ENCODE data around the gene RPS6KA5. TPM values are rescaled to one million over a fixed set of nuclear protein-coding genes. Genes with fewer than 3 reads are reported as not detected.
"Not testable (repeated sequence)": the region's sequence is repeated elsewhere in the genome, so short reads cannot be mapped to it uniquely, and the experiment has no call there.

RPS6KA5 gene
- total RNA-seq, 2 donors from 2014 or later, result 8.9 to 10.3 TPM

DNA sequence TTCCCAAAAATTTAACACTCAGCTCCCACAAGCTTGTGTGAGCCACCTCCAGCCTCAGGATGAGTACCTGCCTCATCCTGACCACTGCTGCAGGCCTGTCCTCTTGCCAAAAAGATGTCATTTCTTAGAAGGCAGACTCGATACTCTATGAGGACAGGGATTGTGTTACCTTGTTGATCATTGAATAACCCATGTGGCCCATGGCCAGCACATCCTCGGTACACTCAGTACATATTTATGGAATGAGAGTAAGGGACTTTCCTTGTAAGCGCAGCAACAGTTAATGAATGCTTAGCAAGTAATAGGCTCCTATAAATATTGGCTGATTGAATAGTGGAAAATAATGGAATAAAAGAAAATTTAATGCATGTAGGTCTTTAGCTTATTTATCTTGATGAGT is 38.1 kb upstream of the RPS6KA5 start:
- no peak for DNase-seq (ENCODE audit: low spot score)
- no peaks in the 10 kb centered on the region for H3K4me1 ChIP-seq (replicated peaks)
- no peaks in the 10 kb centered on the region for H3K27me3 ChIP-seq (replicated peaks; ENCODE audit: insufficient read depth)
- H3K27ac ChIP-seq, result no peak overlapping the region
- no peaks in the 10 kb centered on the region for H3K36me3 ChIP-seq
- H3K4me3 ChIP-seq, result no peak overlapping the region
- no peak for TF ChIP-seq POLR2A (IDR thresholded peaks at IDR 0.05)
- 43% methylated on average over 3 of the region's 3 CpGs for WGBS
- intact Hi-C loops (cut with DNase I), result no loop called here
- H3K9me3 ChIP-seq, result no peaks in the 10 kb centered on the region

DNA sequence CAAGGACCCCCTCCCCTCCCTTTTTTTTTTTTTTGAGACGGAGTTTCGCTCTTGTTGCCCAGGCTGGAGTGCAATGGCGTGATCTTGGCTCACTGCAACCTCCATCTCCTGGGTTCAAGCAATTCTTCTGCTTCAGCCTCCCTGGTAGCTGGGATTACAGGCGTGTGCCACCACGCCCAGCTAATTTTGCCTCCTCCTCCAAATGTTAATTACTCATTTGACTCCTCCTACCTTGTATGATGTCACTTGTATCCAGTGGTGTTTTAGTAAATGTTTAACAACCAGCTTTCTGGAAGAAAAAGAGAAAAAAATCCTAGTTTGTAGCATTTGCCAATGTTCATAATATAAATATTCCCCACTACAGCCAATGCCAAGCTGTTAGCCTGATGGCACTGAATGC is 37.2 kb upstream of the RPS6KA5 start:
- H3K9me3 ChIP-seq; H3K27ac ChIP-seq; H3K4me3 ChIP-seq; intact Hi-C loops (cut with DNase I); H3K4me1 ChIP-seq (replicated peaks); H3K27me3 ChIP-seq (replicated peaks; ENCODE audit: insufficient read depth); DNase-seq (ENCODE audit: low spot score); H3K36me3 ChIP-seq: not testable (repeated sequence)
- 95% methylated on average over 5 of the region's 5 CpGs for WGBS

DNA sequence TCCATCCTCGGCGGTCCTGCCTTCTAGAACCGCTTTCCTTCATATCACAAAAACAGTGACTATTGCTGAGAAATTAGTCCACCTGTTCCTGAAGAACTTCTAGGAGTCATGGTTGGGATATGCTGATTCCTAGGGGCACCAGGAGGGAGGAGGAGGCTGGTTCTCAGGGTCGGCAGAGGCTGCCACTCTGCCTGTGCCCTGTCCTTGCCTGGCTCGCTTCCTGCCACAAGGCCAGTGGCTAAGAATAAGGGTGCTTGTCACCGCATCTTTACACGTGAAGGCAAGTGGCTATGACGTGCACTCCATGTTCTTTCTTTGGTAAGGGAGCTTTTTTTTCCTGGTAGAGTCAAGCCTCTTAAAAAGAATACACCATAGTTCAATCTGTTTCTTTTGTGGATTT is 34.7 kb upstream of the RPS6KA5 start:
- intact Hi-C loops (cut with DNase I), result no loop called here
- TF ChIP-seq, protein P1, sequence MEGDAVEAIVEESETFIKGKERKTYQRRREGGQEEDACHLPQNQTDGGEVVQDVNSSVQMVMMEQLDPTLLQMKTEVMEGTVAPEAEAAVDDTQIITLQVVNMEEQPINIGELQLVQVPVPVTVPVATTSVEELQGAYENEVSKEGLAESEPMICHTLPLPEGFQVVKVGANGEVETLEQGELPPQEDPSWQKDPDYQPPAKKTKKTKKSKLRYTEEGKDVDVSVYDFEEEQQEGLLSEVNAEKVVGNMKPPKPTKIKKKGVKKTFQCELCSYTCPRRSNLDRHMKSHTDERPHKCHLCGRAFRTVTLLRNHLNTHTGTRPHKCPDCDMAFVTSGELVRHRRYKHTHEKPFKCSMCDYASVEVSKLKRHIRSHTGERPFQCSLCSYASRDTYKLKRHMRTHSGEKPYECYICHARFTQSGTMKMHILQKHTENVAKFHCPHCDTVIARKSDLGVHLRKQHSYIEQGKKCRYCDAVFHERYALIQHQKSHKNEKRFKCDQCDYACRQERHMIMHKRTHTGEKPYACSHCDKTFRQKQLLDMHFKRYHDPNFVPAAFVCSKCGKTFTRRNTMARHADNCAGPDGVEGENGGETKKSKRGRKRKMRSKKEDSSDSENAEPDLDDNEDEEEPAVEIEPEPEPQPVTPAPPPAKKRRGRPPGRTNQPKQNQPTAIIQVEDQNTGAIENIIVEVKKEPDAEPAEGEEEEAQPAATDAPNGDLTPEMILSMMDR (IDR thresholded peaks at IDR 0.05), result no peak
- TF ChIP-seq POLR2AphosphoS5 (IDR thresholded peaks at IDR 0.05) (no peak), POLR2A (IDR thresholded peaks at IDR 0.05) (no peak)
- Histone ChIP-seq H3K27me3 (replicated peaks; ENCODE audit: insufficient read depth) (no peaks in the 10 kb centered on the region), H3K4me3 (no peak overlapping the region), H3K27ac (no peak overlapping the region), H3K4me1 (replicated peaks) (no peaks in the 10 kb centered on the region), H3K36me3 (no peaks in the 10 kb centered on the region), H3K9me3 (no peaks in the 10 kb centered on the region)
- DNase-seq (ENCODE audit: low spot score), result no peak
- WGBS, result 93% methylated on average over 8 of the region's 8 CpGs

DNA sequence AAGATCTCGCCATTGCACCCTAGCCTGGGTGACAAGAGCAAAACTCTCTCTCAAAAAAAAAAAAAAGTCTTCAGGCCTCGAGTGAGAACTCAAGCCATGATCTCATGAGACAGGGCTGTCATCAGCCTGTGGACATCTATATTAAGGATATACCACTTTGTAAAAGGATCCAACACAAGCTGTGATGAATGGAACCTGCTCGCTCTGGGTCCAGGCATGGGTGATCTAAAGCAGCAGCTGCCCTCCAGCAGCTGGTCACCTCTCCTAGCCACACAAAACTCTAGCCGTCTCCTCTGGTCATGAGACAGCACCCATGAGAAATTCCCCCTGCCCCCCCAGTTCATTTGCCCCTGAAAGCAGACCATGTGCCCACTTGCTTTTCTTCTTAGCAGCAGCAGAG is 34.3 kb upstream of the RPS6KA5 start:
- Histone ChIP-seq H3K9me3 (no peaks in the 10 kb centered on the region), H3K4me1 (replicated peaks) (no peaks in the 10 kb centered on the region), H3K36me3 (no peaks in the 10 kb centered on the region), H3K27me3 (replicated peaks; ENCODE audit: insufficient read depth) (no peaks in the 10 kb centered on the region), H3K4me3 (no peak overlapping the region), H3K27ac (no peak overlapping the region)
- TF ChIP-seq POLR2A (IDR thresholded peaks at IDR 0.05) (no peak), POLR2AphosphoS5 (IDR thresholded peaks at IDR 0.05) (no peak)
- TF ChIP-seq, protein P1 (IDR thresholded peaks at IDR 0.05), result no peak
- intact Hi-C loops (cut with DNase I), result no loop called here
- DNase-seq (ENCODE audit: low spot score), result no peak
- WGBS, result 97% methylated on average over 4 of the region's 4 CpGs

DNA sequence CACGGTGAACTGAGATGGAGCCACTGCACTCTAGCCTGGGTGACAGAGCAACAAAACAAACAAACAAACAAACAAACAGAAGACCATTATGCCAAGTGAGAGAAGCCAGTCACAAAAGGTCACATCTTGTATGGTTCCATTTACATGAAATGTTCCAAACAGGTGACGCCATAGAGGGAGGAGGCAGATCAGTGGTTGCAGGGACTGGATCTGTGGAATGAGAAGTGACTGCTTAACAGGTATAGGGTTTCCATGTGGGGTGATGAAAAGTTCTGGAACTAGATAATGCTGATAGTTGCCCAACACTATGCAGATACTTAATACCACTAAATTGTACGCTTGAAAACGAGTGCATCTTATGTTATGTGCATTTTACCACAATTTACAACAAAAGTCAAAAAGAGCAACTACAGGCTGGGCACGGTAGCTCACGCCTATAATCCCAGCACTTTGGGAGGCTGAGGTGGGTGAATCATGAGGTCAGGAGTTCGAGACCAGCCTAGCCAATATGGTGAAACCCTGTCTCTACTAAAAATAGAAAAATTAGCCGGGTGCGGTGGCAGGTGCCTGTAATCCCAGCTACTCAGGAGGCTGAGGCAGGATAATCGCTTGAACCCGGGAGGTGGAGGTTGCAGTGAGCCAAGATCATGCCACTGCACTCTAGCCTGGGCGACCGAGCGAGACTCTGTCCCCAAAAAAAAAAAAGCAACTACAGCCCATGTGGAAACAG is 33.5 kb upstream of the RPS6KA5 start:
- 97% methylated on average over 14 of the region's 14 CpGs for WGBS
- H3K27ac ChIP-seq; H3K4me3 ChIP-seq; H3K4me1 ChIP-seq (replicated peaks); intact Hi-C loops (cut with DNase I); H3K9me3 ChIP-seq; H3K36me3 ChIP-seq; H3K27me3 ChIP-seq (replicated peaks; ENCODE audit: insufficient read depth); DNase-seq (ENCODE audit: low spot score): not testable (repeated sequence)

DNA sequence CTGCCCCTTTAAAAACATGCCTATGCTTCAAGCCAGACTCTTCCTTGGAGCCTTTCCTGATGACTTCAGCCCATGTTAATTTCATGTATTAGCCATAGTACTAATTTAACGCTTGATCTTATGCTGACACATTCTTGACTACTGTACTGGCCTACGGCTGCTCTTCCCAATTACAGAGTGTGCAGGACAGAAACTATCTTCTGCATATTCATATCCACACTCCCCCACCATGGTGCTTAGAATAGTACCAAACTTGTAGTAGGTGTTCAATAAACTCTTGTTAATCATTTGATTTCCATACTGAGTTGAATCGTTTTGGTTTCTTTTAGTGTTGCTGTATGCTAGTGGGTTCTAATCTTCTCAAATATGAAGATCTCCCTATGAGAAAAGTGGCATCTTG is 31.6 kb upstream of the RPS6KA5 start:
- no peaks in the 10 kb centered on the region for H3K4me1 ChIP-seq (replicated peaks)
- no peak overlapping the region for H3K27ac ChIP-seq
- H3K36me3 ChIP-seq, result no peaks in the 10 kb centered on the region
- TF ChIP-seq, protein P1 (IDR thresholded peaks at IDR 0.05), result no peak
- no peak for TF ChIP-seq POLR2AphosphoS5 (IDR thresholded peaks at IDR 0.05)
- H3K9me3 ChIP-seq, result no peaks in the 10 kb centered on the region
- no peak for DNase-seq (ENCODE audit: low spot score)
- no peak overlapping the region for H3K4me3 ChIP-seq
- no peaks in the 10 kb centered on the region for H3K27me3 ChIP-seq (replicated peaks; ENCODE audit: insufficient read depth)
- intact Hi-C loops (cut with DNase I), result no loop called here
- 91% methylated on average over 3 of the region's 3 CpGs for WGBS
